GM13977 (cell line): ENCODE data around the gene TECR.

Source experiments
- DNase-seq: peaks from one replicate; pipeline ENCODE4 v3.0.0; 2012; ENCODE audit warnings: low spot score
- CTCF ChIP-seq: IDR thresholded peaks from 2 replicates; pipeline ENCODE4 v1.5.1; 2012; ENCODE audit warnings: mild to moderate bottlenecking, control low read depth; ENCODE audit not compliant: insufficient read depth; ENCODE audit errors: extremely low read depth, missing control alignments
- in situ Hi-C: fragments of 300-500 bp; cut with MboI; formaldehyde crosslinking; loops from one replicate; pipeline ENCODE4 v1.12.0; 2022; ENCODE audit warnings: low sequenced_read_pairs, low pct_unique_long_range_greater_than_20kb, mixed read lengths, inconsistent platforms; ENCODE audit not compliant: unreplicated experiment

Gene TECR

GRCh38 chr19:14614099-14614412, 84.7 kb downstream of the TECR start:
- peak; percentile 53 for DNase-seq
- TF ChIP-seq CTCF = no peak
- in situ Hi-C loops = no loop called here
